ENCODE measurements around the gene LRRC8A.
"Not testable (repeated sequence)": the region's sequence is repeated elsewhere in the genome, so short reads cannot be mapped to it uniquely, and the experiment has no call there.

Gene LRRC8A

GRCh38 chr9:128946571-128947276 is 64.8 kb downstream of the LRRC8A start:
- peaks cover 24% of the 10 kb centered on the region for H3K36me3 ChIP-seq (ENCODE audit: insufficient read depth, low read length)
- peak overlapping the region; percentile 87 for H3K9ac ChIP-seq (ENCODE audit: low read length)
- no peak for TF ChIP-seq EZH2 (IDR thresholded peaks at IDR 0.05; ENCODE audit: borderline replicate concordance, low read length)
- no peak for TF ChIP-seq CTCF (IDR thresholded peaks at IDR 0.05; ENCODE audit: low read length)

GRCh38 chr9:128947277-128947526 is 65.3 kb downstream of the LRRC8A start:
- peaks cover 6% of the 10 kb centered on the region; the same call in 1 of the 2 replicates for H3K79me2 ChIP-seq (ENCODE audit: insufficient read depth, low read length)
- no peaks in the 10 kb centered on the region for H3F3A ChIP-seq (ENCODE audit: insufficient read depth, low read length)
- H3K9ac ChIP-seq (ENCODE audit: low read length), result peak overlapping the region; percentile 87
- peak overlapping the region; percentile 73 for H3K4me2 ChIP-seq (ENCODE audit: low read length)
- H3K4me1 ChIP-seq (ENCODE audit: insufficient read depth, low read length, severe bottlenecking), result peaks cover 13% of the 10 kb centered on the region
- no peaks in the 10 kb centered on the region for H4K20me1 ChIP-seq (ENCODE audit: insufficient read depth, low read length)
- peaks cover 27% of the 10 kb centered on the region for H3K36me3 ChIP-seq (ENCODE audit: insufficient read depth, low read length)
- no peaks in the 10 kb centered on the region for H3K9me3 ChIP-seq (ENCODE audit: low read length)
- TF ChIP-seq EZH2 (IDR thresholded peaks at IDR 0.05; ENCODE audit: borderline replicate concordance, low read length), result no peak
- H3K4me3 ChIP-seq (ENCODE audit: low read depth, low read length, poor library complexity, severe bottlenecking), result peak overlapping the region; percentile 84
- no peaks in the 10 kb centered on the region for H3K27me3 ChIP-seq (ENCODE audit: insufficient read depth, low read length)
- no peak overlapping the region for H2AFZ ChIP-seq (ENCODE audit: low read length)
- no peak overlapping the region for H3K27ac ChIP-seq (ENCODE audit: low read depth, low read length, poor library complexity, severe bottlenecking)
- H3K9me2 ChIP-seq (ENCODE audit: low read depth, low read length), result no peaks in the 10 kb centered on the region

More at GRCh38 chr9:128946571-128947276, 64.8 kb downstream of the LRRC8A start:
- peaks cover 13% of the 10 kb centered on the region for H3K4me1 ChIP-seq (ENCODE audit: insufficient read depth, low read length, severe bottlenecking)
- H3K9me3 ChIP-seq (ENCODE audit: low read length), result no peaks in the 10 kb centered on the region
- H2AFZ ChIP-seq (ENCODE audit: low read length), result no peak overlapping the region
- peaks cover 6% of the 10 kb centered on the region; the same call in 1 of the 2 replicates for H3K79me2 ChIP-seq (ENCODE audit: insufficient read depth, low read length)
- no peak overlapping the region for H3K27ac ChIP-seq (ENCODE audit: low read depth, low read length, poor library complexity, severe bottlenecking)
- H3K4me2 ChIP-seq (ENCODE audit: low read length), result peak overlapping the region; percentile 73
- H3K4me3 ChIP-seq (ENCODE audit: low read depth, low read length, poor library complexity, severe bottlenecking), result peak overlapping the region; percentile 84
- H3F3A ChIP-seq (ENCODE audit: insufficient read depth, low read length), result no peaks in the 10 kb centered on the region
- H3K9me2 ChIP-seq (ENCODE audit: low read depth, low read length), result no peaks in the 10 kb centered on the region
- H3K27me3 ChIP-seq (ENCODE audit: insufficient read depth, low read length), result no peaks in the 10 kb centered on the region
- no peaks in the 10 kb centered on the region for H4K20me1 ChIP-seq (ENCODE audit: insufficient read depth, low read length)

GRCh38 chr9:128947527-128948301 is 65.8 kb downstream of the LRRC8A start, which contains the start of the genes DOLK and NUP188:
DOLK (minus strand) TSS chr9:128947603; CDS start chr9:128947303, 300 bp downstream.
NUP188 (plus strand) TSS chr9:128947699; CDS start chr9:128947720, 21 bp downstream.
- H3K4me2 ChIP-seq (ENCODE audit: low read length), result peak within 1 kb of the TSS; percentile 92
- H3F3A ChIP-seq (ENCODE audit: insufficient read depth, low read length), result no peaks in the 10 kb centered on the region
- H3K4me1 ChIP-seq (ENCODE audit: insufficient read depth, low read length, severe bottlenecking), result peaks cover 13% of the 10 kb centered on the region
- peaks cover 6% of the 10 kb centered on the region; the same call in 1 of the 2 replicates for H3K79me2 ChIP-seq (ENCODE audit: insufficient read depth, low read length)
- peaks cover 32% of the 10 kb centered on the region for H3K36me3 ChIP-seq (ENCODE audit: insufficient read depth, low read length)
- no peaks in the 10 kb centered on the region for H3K9me3 ChIP-seq (ENCODE audit: low read length)
- peak within 1 kb of the TSS; percentile 84 for H3K4me3 ChIP-seq (ENCODE audit: low read depth, low read length, poor library complexity, severe bottlenecking)
- H3K9ac ChIP-seq (ENCODE audit: low read length), result peak within 1 kb of the TSS; percentile 87
- no peaks in the 10 kb centered on the region for H4K20me1 ChIP-seq (ENCODE audit: insufficient read depth, low read length)
- peak within 1 kb of the TSS; percentile 34 for H3K27ac ChIP-seq (ENCODE audit: low read depth, low read length, poor library complexity, severe bottlenecking)
- no peak within 1 kb of the TSS for H2AFZ ChIP-seq (ENCODE audit: low read length)
- TF ChIP-seq CTCF (IDR thresholded peaks at IDR 0.05; ENCODE audit: low read length) (no peak), EZH2 (IDR thresholded peaks at IDR 0.05; ENCODE audit: borderline replicate concordance, low read length) (no peak)
- no peaks in the 10 kb centered on the region for H3K27me3 ChIP-seq (ENCODE audit: insufficient read depth, low read length)
- H3K9me2 ChIP-seq (ENCODE audit: low read depth, low read length), result no peaks in the 10 kb centered on the region

DNA sequence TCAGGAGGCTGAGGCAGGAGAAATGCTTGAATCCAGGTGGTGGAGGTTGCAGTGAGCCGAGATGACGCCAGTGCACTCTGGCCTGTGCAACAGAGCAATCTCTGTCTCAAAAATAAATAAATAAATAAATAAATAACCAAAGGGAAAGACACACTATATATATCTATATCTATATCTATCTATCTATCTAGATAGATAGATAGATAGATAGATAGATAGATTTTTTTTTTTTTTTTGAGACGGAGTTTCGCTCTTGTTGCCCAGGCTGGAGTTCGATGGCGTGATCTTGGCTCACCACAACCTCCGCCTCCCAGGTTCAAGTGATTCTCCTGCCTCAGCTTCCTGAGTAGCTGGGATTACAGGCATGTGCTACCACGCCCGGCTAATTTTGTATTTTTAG is 79.5 kb downstream of the LRRC8A start:
- not testable (repeated sequence) for H3K27me3 ChIP-seq (ENCODE audit: insufficient read depth, low read length); H2AFZ ChIP-seq (ENCODE audit: low read length); H3K9ac ChIP-seq (ENCODE audit: low read length); H3K4me2 ChIP-seq (ENCODE audit: low read length); H3F3A ChIP-seq (ENCODE audit: insufficient read depth, low read length); H3K4me1 ChIP-seq (ENCODE audit: insufficient read depth, low read length, severe bottlenecking); H4K20me1 ChIP-seq (ENCODE audit: insufficient read depth, low read length); H3K27ac ChIP-seq (ENCODE audit: low read depth, low read length, poor library complexity, severe bottlenecking); H3K9me3 ChIP-seq (ENCODE audit: low read length); H3K4me3 ChIP-seq (ENCODE audit: low read depth, low read length, poor library complexity, severe bottlenecking); H3K79me2 ChIP-seq (ENCODE audit: insufficient read depth, low read length); H3K9me2 ChIP-seq (ENCODE audit: low read depth, low read length)
- H3K36me3 ChIP-seq (ENCODE audit: insufficient read depth, low read length), result peaks cover 85% of the 10 kb centered on the region
